ENCODE measurements around the gene EFCAB6. TPM values are rescaled to one million over a fixed set of nuclear protein-coding genes. Genes with fewer than 3 reads are reported as not detected.

Gene EFCAB6
- total RNA-seq, 1 donor from 2014 or later = 1.8 TPM

DNA sequence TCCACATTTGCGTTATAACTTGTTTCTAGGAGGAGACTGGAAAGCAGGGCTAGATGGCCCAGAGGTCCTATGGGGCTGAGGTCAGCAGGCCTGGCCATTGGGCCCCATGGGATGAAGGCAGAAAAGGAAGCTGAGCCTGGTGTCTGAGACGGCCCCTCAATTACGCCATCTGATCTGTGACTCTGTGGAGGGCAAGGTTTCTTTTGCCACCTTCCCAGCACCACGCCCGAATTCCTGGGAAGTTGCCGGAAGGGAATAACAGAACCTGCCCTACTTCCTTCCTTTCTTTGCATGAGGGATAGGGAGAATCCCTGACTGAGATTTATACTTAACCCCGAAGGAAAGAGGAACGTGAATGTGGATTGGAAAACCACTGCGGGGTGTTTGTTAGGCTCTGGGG is 282.2 kb downstream of the EFCAB6 start:
- no peaks in the 10 kb centered on the region for H3K36me3 ChIP-seq
- H3K27ac ChIP-seq (replicated peaks) = no peak overlapping the region
- TF ChIP-seq, protein P1, sequence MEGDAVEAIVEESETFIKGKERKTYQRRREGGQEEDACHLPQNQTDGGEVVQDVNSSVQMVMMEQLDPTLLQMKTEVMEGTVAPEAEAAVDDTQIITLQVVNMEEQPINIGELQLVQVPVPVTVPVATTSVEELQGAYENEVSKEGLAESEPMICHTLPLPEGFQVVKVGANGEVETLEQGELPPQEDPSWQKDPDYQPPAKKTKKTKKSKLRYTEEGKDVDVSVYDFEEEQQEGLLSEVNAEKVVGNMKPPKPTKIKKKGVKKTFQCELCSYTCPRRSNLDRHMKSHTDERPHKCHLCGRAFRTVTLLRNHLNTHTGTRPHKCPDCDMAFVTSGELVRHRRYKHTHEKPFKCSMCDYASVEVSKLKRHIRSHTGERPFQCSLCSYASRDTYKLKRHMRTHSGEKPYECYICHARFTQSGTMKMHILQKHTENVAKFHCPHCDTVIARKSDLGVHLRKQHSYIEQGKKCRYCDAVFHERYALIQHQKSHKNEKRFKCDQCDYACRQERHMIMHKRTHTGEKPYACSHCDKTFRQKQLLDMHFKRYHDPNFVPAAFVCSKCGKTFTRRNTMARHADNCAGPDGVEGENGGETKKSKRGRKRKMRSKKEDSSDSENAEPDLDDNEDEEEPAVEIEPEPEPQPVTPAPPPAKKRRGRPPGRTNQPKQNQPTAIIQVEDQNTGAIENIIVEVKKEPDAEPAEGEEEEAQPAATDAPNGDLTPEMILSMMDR (IDR thresholded peaks at IDR 0.05; ENCODE audit: borderline replicate concordance) = no peak
- no peaks in the 10 kb centered on the region for H3K4me1 ChIP-seq
- H3K9me3 ChIP-seq (replicated peaks) = no peaks in the 10 kb centered on the region
- H3K27me3 ChIP-seq (ENCODE audit: low read depth) = peaks cover 34% of the 10 kb centered on the region
- DNase-seq = no peak
- intact Hi-C loops (cut with micrococcal nuclease) = no loop called here
- no peak overlapping the region for H3K4me3 ChIP-seq

DNA sequence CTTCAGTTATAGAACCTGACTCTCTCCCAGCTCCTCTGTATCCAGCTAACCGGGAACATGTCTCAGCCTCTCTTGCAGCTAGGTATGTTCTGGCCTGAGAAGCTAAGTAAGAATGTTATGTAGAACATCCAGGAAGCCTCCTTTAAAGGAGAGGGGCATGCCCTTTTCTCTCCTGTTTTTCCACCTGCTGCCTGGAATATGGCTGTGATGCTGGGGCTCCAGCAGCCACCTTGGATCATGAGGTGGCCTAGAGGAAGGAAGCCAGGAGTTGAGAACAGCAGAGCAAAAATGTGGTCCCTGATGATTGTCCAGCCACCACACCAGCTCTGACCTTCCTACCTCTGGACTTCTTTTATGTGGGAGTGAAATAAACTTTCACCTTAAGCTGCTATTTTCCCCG is 282.6 kb downstream of the EFCAB6 start:
- H3K27ac ChIP-seq (replicated peaks) = no peak overlapping the region
- H3K4me3 ChIP-seq = no peak overlapping the region
- DNase-seq = no peak
- H3K9me3 ChIP-seq (replicated peaks) = no peaks in the 10 kb centered on the region
- TF ChIP-seq, protein P1 (IDR thresholded peaks at IDR 0.05; ENCODE audit: borderline replicate concordance) = no peak
- H3K27me3 ChIP-seq (ENCODE audit: low read depth) = peaks cover 38% of the 10 kb centered on the region
- intact Hi-C loops (cut with micrococcal nuclease) = no loop called here
- no peaks in the 10 kb centered on the region for H3K4me1 ChIP-seq
- H3K36me3 ChIP-seq = no peaks in the 10 kb centered on the region

DNA sequence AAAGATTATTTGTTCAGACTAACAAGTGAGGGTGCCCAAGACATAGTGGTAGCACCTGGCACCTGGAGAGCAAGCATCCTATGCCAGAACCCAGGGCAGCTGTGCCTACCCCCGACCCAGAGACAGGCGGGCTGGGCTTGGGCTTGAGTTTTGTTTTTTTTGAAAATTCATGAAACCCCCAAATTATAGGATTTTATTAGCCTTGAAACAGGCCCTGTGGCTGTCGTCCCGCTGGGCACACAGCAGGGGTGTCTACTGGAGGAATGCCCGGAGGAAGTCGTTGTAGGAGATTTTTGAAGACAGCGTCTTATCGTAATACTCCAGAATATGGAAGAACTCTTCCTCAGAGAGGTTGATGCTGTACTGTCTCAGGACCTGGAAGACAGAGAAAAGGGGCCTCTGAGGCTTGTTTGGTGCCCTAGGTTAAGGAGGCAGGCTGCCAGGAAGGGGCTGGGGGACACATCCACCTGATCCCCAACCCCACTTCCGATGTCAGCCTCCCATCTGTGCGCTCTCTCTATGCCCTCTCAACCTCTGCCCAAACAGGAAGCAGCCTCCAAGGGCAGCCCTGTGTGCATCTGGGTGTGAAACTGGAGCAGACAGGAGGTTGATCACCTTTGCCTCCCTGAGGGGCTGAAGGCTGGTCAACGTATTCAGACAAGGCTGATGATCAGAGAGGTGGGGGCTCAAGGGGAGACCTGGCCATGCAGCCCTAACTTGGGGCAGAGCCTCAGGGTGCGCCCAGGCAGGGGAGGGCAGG is 283.3 kb downstream of the EFCAB6 start:
- Histone ChIP-seq H3K36me3 (no peaks in the 10 kb centered on the region), H3K27ac (replicated peaks) (no peak overlapping the region), H3K9me3 (replicated peaks) (no peaks in the 10 kb centered on the region), H3K4me1 (no peaks in the 10 kb centered on the region), H3K4me3 (no peak overlapping the region), H3K27me3 (ENCODE audit: low read depth) (peaks cover 41% of the 10 kb centered on the region)
- DNase-seq = no peak
- intact Hi-C loops (cut with micrococcal nuclease) = no loop called here
- TF ChIP-seq, protein P1 (IDR thresholded peaks at IDR 0.05; ENCODE audit: borderline replicate concordance) = no peak

DNA sequence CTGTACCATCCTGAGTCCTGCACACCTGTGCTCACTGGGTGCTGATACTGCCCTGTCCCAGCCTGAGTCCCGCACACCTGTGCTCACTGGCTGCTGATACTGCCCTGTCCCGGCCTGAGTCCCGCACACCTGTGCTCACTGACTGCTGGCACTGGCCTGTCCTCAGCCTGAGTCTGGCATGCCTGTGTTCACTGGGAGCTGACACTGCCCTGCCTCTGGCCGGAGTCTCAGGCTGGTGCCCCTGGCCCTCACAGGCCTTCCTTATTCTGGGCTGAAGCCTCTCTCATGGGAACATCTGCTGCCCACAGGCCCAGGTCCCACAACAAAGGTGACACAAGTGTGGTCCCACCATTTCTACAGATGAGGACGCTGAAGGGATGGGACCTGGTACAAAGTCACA is 285.2 kb downstream of the EFCAB6 start:
- Histone ChIP-seq H3K4me3 (no peak overlapping the region), H3K9me3 (replicated peaks) (no peaks in the 10 kb centered on the region), H3K27me3 (ENCODE audit: low read depth) (peaks cover 55% of the 10 kb centered on the region), H3K36me3 (no peaks in the 10 kb centered on the region), H3K27ac (replicated peaks) (no peak overlapping the region), H3K4me1 (no peaks in the 10 kb centered on the region)
- intact Hi-C loops (cut with micrococcal nuclease) = no loop called here
- TF ChIP-seq, protein P1 (IDR thresholded peaks at IDR 0.05; ENCODE audit: borderline replicate concordance) = no peak
- no peak for DNase-seq

DNA sequence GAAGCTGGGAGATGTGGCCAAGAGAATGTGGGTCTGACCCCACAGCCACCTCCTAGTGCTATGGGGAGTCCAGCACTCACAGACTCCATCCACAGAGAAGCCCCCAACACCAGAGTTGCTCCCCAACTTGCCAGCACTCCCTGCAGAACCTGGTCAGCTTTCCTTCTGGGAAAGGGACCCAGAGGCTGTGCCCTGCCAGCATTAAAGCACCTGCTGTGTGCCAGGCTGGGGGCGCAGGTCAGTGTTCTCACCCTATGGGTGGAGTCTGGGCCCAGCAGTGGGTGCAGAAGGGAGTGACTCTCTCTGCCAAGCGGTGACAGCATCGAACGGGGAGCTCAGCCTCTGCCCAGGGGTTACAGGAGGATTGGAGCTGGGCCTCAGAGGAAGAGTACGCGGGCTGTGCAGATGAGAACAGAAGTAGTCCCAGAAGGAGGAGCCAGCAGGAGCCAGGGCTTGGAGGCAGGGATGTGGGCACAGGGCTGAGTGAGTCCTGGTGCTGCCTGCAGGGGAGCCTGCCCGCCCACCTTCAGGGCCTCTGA is 285.9 kb downstream of the EFCAB6 start:
- Histone ChIP-seq H3K4me3 (no peak overlapping the region), H3K4me1 (no peaks in the 10 kb centered on the region), H3K27ac (replicated peaks) (no peak overlapping the region), H3K9me3 (replicated peaks) (no peaks in the 10 kb centered on the region), H3K36me3 (no peaks in the 10 kb centered on the region), H3K27me3 (ENCODE audit: low read depth) (peaks cover 62% of the 10 kb centered on the region)
- TF ChIP-seq, protein P1 (IDR thresholded peaks at IDR 0.05; ENCODE audit: borderline replicate concordance) = no peak
- intact Hi-C loops (cut with micrococcal nuclease) = no loop called here
- no peak for DNase-seq
